WTC11 (cell line): ENCODE data around the gene KSR1. TPM values are rescaled to one million over a fixed set of nuclear protein-coding genes. Genes with fewer than 3 reads are reported as not detected.

Source experiments
- ATAC-seq: fragments of 200-7000 bp; cut with Tn5 transposase; 2 replicates; pipeline ENCODE4 v1.10.0; 2021; ENCODE audit warnings: mild to moderate bottlenecking, moderate library complexity
- CTCF ChIA-PET: fragments of 300-600 bp; sonication (Branson Sonifier 250); formaldehyde crosslinking; loops from one replicate; lab custom pipeline; 2021; ENCODE audit warnings: antibody characterized with exemption; lab: Charles Lee
- POLR2A ChIA-PET: fragments of 350-600 bp; sonication (Branson Sonifier 250); formaldehyde crosslinking; loops from one replicate; lab custom pipeline; 2021; ENCODE audit warnings: antibody characterized with exemption; lab: Charles Lee
- DNase-seq: peaks from one replicate; pipeline ENCODE4 v3.0.0; 2021; ENCODE audit warnings: low spot score
- H3K27ac Mint-ChIP-seq: 2 replicates; pipeline ENCODE4 v1.8.0; 2021; ENCODE audit warnings: mixed read lengths
- H3K27me3 Mint-ChIP-seq: 2 replicates; pipeline ENCODE4 v1.8.0; 2021; ENCODE audit warnings: low read depth, mild to moderate bottlenecking, moderate library complexity, mixed read lengths
- H3K36me3 Mint-ChIP-seq: 2 replicates; pipeline ENCODE4 v1.8.0; 2021; ENCODE audit warnings: mixed read lengths
- H3K4me1 Mint-ChIP-seq: 2 replicates; pipeline ENCODE4 v1.8.0; 2022; ENCODE audit warnings: mixed read lengths
- H3K4me3 Mint-ChIP-seq: 2 replicates; pipeline ENCODE4 v1.8.0; 2021; ENCODE audit warnings: mild to moderate bottlenecking, moderate library complexity, mixed read lengths
- H3K9me3 Mint-ChIP-seq: 2 replicates; pipeline ENCODE4 v1.8.0; 2021; ENCODE audit warnings: mixed read lengths
- CREM ChIP-seq: sonication (generic); formaldehyde crosslinking; IDR thresholded peaks from 2 replicates; pipeline ENCODE4 v1.8.1; 2022; ENCODE audit warnings: mild to moderate bottlenecking, missing genetic modification reagents, moderate library complexity
- GRHL2 ChIP-seq: fragments of 250-450 bp; sonication (Bioruptor Pico); IDR thresholded peaks from 2 replicates; pipeline ENCODE4 v1.8.0; 2022; ENCODE audit warnings: mild to moderate bottlenecking, moderate library complexity; ENCODE audit not compliant: insufficient replicate concordance, severe bottlenecking
- KAT7 ChIP-seq: sonication (generic); formaldehyde crosslinking; IDR thresholded peaks from 2 replicates; pipeline ENCODE4 v1.8.1; 2023; ENCODE audit warnings: missing genetic modification reagents, mild to moderate bottlenecking, borderline replicate concordance
- SP1 ChIP-seq: sonication (generic); formaldehyde crosslinking; conservative IDR thresholded peaks from 2 replicates; pipeline ENCODE4 v1.8.1; 2022; ENCODE audit warnings: missing genetic modification reagents
- TCF7 ChIP-seq: sonication (generic); formaldehyde crosslinking; IDR thresholded peaks from 2 replicates; pipeline ENCODE4 v1.8.0; 2022; ENCODE audit warnings: mild to moderate bottlenecking, low read depth, missing genetic modification reagents, moderate library complexity
- ZBTB21 ChIP-seq: sonication (generic); formaldehyde crosslinking; IDR thresholded peaks from 2 replicates; pipeline ENCODE4 v1.8.1; 2023; ENCODE audit warnings: mild to moderate bottlenecking, missing genetic modification reagents, borderline replicate concordance
- ZNF138 ChIP-seq: sonication (generic); formaldehyde crosslinking; conservative IDR thresholded peaks from 2 replicates; pipeline ENCODE4 v1.8.1; 2022; ENCODE audit warnings: mild to moderate bottlenecking, moderate library complexity, missing genetic modification reagents
- ZNF219 ChIP-seq: sonication (generic); formaldehyde crosslinking; IDR thresholded peaks from 2 replicates; pipeline ENCODE4 v1.8.0; 2023; ENCODE audit warnings: missing genetic modification reagents, mild to moderate bottlenecking, borderline replicate concordance
- ZNF416 ChIP-seq: fragments of 250-450 bp; sonication (Bioruptor Pico); IDR thresholded peaks from 2 replicates; pipeline ENCODE4 v1.9.0; 2021; ENCODE audit warnings: mild to moderate bottlenecking, inconsistent platforms
- ZNF423 ChIP-seq: fragments of 250-450 bp; sonication (Bioruptor Pico); IDR thresholded peaks from 2 replicates; pipeline ENCODE4 v2.1.2; 2022; ENCODE audit warnings: mild to moderate bottlenecking, moderate library complexity
- total RNA-seq: library from RNA; stranded (reverse); gene quantifications from 3 replicates; pipeline ENCODE4 v1.2.3, GENCODE V29; 2021
- TF ChIP-seq, protein P1 (sequence below): fragments of 250-450 bp; sonication (Bioruptor Pico); IDR thresholded peaks from 2 replicates; pipeline ENCODE4 v1.8.0; 2021; ENCODE audit warnings: mild to moderate bottlenecking
- TF ChIP-seq, protein P2 (sequence below): sonication (generic); formaldehyde crosslinking; IDR thresholded peaks from 2 replicates; pipeline ENCODE4 v1.8.1; 2022; ENCODE audit warnings: missing genetic modification reagents, borderline replicate concordance
- TF ChIP-seq, protein P3 (sequence below): sonication (generic); formaldehyde crosslinking; IDR thresholded peaks from 2 replicates; pipeline ENCODE4 v1.8.0; 2022; ENCODE audit warnings: mild to moderate bottlenecking, missing genetic modification reagents
- TF ChIP-seq, protein P4 (sequence below): fragments of 250-450 bp; sonication (Bioruptor Pico); IDR thresholded peaks from 2 replicates; pipeline ENCODE4 v1.9.0; 2021; ENCODE audit warnings: mild to moderate bottlenecking, borderline replicate concordance
- TF ChIP-seq, protein P5 (sequence below): fragments of 250-450 bp; sonication (Bioruptor Pico); IDR thresholded peaks from 2 replicates; pipeline ENCODE4 v1.9.0; 2021; ENCODE audit warnings: mild to moderate bottlenecking
- TF ChIP-seq, protein P6 (sequence below): sonication (generic); formaldehyde crosslinking; IDR thresholded peaks from 2 replicates; pipeline ENCODE4 v1.8.1; 2023; ENCODE audit warnings: mild to moderate bottlenecking, missing genetic modification reagents

KSR1 gene
- total RNA-seq, 1 experiment from 2014 or later: 45.5 TPM

DNA sequence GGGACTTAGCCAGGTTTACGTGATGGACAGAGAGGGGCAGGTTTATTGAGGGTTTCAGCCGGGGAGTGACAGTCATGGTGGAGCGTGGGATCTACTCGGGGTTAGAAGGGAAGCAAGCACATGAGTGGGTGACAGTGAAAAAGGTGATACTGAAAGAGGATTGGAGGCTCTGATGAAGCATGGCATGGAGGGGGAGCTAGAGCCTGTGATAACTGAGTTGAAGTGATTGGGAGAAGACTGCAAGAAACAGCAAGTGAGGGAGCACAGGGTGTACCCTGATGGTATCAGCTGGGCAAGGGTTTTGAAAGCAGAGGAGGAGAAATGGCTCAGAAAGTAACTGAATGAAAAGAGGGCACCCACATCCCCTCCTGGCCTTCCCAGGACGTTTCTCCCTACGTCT lies 6.7 kb upstream of the KSR1 start:
- no peaks in the 10 kb centered on the region for H3K36me3 Mint-ChIP-seq

DNA sequence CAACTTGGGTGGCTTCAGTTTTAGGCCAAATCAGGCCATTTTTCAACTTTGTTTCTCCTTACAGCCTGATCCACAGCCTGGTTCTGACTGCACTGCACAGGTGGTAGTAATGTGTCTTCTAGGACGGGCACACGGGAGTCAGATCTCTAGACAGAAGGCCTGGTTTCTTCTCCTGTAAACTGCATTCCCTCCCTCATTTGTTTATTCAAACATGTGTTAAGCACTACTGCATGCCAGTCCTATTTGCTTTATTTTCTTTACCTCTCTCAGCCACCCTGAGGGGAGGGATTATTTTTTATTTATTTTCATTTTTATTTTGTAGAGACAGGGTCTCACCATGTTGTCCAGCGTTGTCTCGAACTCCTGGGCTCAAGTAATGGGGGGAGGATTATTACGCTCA lies 6.3 kb upstream of the KSR1 start:
- ATAC-seq (no peak), DNase-seq (no peak)
- peaks cover 5% of the 10 kb centered on the region for H3K27me3 Mint-ChIP-seq
- H3K4me1 Mint-ChIP-seq: peaks cover 1% of the 10 kb centered on the region
- POLR2A ChIA-PET: no interaction called here
- no peak overlapping the region for H3K27ac Mint-ChIP-seq
- H3K4me3 Mint-ChIP-seq: no peak overlapping the region
- TF ChIP-seq, protein P1, sequence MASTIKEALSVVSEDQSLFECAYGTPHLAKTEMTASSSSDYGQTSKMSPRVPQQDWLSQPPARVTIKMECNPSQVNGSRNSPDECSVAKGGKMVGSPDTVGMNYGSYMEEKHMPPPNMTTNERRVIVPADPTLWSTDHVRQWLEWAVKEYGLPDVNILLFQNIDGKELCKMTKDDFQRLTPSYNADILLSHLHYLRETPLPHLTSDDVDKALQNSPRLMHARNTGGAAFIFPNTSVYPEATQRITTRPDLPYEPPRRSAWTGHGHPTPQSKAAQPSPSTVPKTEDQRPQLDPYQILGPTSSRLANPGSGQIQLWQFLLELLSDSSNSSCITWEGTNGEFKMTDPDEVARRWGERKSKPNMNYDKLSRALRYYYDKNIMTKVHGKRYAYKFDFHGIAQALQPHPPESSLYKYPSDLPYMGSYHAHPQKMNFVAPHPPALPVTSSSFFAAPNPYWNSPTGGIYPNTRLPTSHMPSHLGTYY (CRISPR knock-in tag): no peak
- TF ChIP-seq KAT7 (CRISPR knock-in tag) (no peak), ZNF138 (CRISPR knock-in tag) (no peak)
- TF ChIP-seq, protein P2, sequence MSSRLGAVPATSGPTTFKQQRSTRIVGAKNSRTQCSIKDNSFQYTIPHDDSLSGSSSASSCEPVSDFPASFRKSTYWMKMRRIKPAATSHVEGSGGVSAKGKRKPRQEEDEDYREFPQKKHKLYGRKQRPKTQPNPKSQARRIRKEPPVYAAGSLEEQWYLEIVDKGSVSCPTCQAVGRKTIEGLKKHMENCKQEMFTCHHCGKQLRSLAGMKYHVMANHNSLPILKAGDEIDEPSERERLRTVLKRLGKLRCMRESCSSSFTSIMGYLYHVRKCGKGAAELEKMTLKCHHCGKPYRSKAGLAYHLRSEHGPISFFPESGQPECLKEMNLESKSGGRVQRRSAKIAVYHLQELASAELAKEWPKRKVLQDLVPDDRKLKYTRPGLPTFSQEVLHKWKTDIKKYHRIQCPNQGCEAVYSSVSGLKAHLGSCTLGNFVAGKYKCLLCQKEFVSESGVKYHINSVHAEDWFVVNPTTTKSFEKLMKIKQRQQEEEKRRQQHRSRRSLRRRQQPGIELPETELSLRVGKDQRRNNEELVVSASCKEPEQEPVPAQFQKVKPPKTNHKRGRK: no peak
- TF ChIP-seq, protein P3, sequence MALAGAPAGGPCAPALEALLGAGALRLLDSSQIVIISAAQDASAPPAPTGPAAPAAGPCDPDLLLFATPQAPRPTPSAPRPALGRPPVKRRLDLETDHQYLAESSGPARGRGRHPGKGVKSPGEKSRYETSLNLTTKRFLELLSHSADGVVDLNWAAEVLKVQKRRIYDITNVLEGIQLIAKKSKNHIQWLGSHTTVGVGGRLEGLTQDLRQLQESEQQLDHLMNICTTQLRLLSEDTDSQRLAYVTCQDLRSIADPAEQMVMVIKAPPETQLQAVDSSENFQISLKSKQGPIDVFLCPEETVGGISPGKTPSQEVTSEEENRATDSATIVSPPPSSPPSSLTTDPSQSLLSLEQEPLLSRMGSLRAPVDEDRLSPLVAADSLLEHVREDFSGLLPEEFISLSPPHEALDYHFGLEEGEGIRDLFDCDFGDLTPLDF: no peak
- no peaks in the 10 kb centered on the region for H3K9me3 Mint-ChIP-seq
- CTCF ChIA-PET: interaction anchor here (1.3 kb wide), 1 partner anchor 69 kb away, joined by 3 read pairs; no protein-coding TSS in a partner anchor
- H3K36me3 Mint-ChIP-seq: no peaks in the 10 kb centered on the region

More for the DNA sequence above, 6.7 kb upstream of the KSR1 start:
- Mint-ChIP-seq H3K27ac (no peak overlapping the region), H3K4me1 (no peaks in the 10 kb centered on the region), H3K4me3 (no peak overlapping the region), H3K27me3 (peaks cover 5% of the 10 kb centered on the region), H3K9me3 (no peaks in the 10 kb centered on the region)
- no peak for TF ChIP-seq SP1 (CRISPR knock-in tag)
- no peak for TF ChIP-seq GRHL2 (CRISPR knock-in tag)
- no peak for TF ChIP-seq ZNF423 (CRISPR knock-in tag)
- TF ChIP-seq ZNF416 (CRISPR knock-in tag): no peak
- TF ChIP-seq CREM (CRISPR knock-in tag): no peak
- no peak for TF ChIP-seq ZNF219
- POLR2A ChIA-PET: no interaction called here
- no peak for DNase-seq
- ATAC-seq: no peak
- CTCF ChIA-PET: no interaction called here

DNA sequence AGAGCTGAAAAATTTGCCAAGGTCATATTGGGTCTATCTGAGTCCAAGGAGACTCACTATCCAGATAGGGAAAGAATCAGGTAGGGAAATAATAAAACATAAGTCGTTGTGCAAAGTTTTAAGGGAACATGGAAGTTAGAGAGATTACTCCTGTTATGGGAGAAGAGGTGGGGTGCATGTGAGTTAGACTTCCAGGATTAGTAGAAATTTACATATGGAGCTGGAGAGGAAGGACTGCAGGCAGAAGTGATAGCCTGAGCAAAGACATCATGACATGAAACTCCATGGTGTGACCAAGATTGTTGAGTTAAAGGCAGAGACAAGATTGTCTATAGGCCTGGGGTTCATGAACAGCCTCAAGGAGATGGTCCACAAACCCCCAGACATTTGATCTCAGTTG lies 5.8 kb upstream of the KSR1 start:
- CTCF ChIA-PET: interaction anchor here (1.3 kb wide), 1 partner anchor 70 kb away, joined by 3 read pairs; no protein-coding TSS in a partner anchor
- Mint-ChIP-seq H3K27ac (no peak overlapping the region), H3K9me3 (no peaks in the 10 kb centered on the region), H3K4me1 (peaks cover 6% of the 10 kb centered on the region), H3K27me3 (peaks cover 5% of the 10 kb centered on the region), H3K36me3 (no peaks in the 10 kb centered on the region), H3K4me3 (no peak overlapping the region)
- DNase-seq: no peak
- ATAC-seq: no peak
- POLR2A ChIA-PET: no interaction called here
- TF ChIP-seq, protein P4, sequence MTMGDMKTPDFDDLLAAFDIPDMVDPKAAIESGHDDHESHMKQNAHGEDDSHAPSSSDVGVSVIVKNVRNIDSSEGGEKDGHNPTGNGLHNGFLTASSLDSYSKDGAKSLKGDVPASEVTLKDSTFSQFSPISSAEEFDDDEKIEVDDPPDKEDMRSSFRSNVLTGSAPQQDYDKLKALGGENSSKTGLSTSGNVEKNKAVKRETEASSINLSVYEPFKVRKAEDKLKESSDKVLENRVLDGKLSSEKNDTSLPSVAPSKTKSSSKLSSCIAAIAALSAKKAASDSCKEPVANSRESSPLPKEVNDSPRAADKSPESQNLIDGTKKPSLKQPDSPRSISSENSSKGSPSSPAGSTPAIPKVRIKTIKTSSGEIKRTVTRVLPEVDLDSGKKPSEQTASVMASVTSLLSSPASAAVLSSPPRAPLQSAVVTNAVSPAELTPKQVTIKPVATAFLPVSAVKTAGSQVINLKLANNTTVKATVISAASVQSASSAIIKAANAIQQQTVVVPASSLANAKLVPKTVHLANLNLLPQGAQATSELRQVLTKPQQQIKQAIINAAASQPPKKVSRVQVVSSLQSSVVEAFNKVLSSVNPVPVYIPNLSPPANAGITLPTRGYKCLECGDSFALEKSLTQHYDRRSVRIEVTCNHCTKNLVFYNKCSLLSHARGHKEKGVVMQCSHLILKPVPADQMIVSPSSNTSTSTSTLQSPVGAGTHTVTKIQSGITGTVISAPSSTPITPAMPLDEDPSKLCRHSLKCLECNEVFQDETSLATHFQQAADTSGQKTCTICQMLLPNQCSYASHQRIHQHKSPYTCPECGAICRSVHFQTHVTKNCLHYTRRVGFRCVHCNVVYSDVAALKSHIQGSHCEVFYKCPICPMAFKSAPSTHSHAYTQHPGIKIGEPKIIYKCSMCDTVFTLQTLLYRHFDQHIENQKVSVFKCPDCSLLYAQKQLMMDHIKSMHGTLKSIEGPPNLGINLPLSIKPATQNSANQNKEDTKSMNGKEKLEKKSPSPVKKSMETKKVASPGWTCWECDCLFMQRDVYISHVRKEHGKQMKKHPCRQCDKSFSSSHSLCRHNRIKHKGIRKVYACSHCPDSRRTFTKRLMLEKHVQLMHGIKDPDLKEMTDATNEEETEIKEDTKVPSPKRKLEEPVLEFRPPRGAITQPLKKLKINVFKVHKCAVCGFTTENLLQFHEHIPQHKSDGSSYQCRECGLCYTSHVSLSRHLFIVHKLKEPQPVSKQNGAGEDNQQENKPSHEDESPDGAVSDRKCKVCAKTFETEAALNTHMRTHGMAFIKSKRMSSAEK (CRISPR knock-in tag): no peak
- TF ChIP-seq, protein P5, sequence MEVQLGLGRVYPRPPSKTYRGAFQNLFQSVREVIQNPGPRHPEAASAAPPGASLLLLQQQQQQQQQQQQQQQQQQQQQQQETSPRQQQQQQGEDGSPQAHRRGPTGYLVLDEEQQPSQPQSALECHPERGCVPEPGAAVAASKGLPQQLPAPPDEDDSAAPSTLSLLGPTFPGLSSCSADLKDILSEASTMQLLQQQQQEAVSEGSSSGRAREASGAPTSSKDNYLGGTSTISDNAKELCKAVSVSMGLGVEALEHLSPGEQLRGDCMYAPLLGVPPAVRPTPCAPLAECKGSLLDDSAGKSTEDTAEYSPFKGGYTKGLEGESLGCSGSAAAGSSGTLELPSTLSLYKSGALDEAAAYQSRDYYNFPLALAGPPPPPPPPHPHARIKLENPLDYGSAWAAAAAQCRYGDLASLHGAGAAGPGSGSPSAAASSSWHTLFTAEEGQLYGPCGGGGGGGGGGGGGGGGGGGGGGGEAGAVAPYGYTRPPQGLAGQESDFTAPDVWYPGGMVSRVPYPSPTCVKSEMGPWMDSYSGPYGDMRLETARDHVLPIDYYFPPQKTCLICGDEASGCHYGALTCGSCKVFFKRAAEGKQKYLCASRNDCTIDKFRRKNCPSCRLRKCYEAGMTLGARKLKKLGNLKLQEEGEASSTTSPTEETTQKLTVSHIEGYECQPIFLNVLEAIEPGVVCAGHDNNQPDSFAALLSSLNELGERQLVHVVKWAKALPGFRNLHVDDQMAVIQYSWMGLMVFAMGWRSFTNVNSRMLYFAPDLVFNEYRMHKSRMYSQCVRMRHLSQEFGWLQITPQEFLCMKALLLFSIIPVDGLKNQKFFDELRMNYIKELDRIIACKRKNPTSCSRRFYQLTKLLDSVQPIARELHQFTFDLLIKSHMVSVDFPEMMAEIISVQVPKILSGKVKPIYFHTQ (CRISPR knock-in tag): no peak
- TF ChIP-seq ZBTB21: no peak
- TF ChIP-seq, protein P6, sequence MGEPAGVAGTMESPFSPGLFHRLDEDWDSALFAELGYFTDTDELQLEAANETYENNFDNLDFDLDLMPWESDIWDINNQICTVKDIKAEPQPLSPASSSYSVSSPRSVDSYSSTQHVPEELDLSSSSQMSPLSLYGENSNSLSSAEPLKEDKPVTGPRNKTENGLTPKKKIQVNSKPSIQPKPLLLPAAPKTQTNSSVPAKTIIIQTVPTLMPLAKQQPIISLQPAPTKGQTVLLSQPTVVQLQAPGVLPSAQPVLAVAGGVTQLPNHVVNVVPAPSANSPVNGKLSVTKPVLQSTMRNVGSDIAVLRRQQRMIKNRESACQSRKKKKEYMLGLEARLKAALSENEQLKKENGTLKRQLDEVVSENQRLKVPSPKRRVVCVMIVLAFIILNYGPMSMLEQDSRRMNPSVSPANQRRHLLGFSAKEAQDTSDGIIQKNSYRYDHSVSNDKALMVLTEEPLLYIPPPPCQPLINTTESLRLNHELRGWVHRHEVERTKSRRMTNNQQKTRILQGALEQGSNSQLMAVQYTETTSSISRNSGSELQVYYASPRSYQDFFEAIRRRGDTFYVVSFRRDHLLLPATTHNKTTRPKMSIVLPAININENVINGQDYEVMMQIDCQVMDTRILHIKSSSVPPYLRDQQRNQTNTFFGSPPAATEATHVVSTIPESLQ: no peak
- TF ChIP-seq TCF7 (CRISPR knock-in tag): no peak
- TF ChIP-seq, protein P2: no peak
